ENCODE data around the gene SLC16A5. TPM values are rescaled to one million over a fixed set of nuclear protein-coding genes. Genes with fewer than 3 reads are reported as not detected.
"Not testable (repeated sequence)": the region's sequence is repeated elsewhere in the genome, so short reads cannot be mapped to it uniquely, and the experiment has no call there.

The SLC16A5 gene
- polyA plus RNA-seq, 1 donor = 6.9 TPM

GRCh38 chr17:75110234-75110937 is 22.6 kb downstream of the SLC16A5 start:
- no peak for DNase-seq (ENCODE audit: low read depth)

GRCh38 chr17:75111777-75112335 is 24.1 kb downstream of the SLC16A5 start:
- DNase-seq (ENCODE audit: low read depth) = no peak

- DNase-seq (ENCODE audit: low read depth) = peak; percentile 86
Observed at GRCh38 chr17:75113798-75114551, 26.2 kb downstream of the SLC16A5 start.

GRCh38 chr17:75114552-75115314 is 27.0 kb downstream of the SLC16A5 start:
- no peak for DNase-seq (ENCODE audit: low read depth)

GRCh38 chr17:75115555-75115954 is 27.8 kb downstream of the SLC16A5 start:
- no peak for DNase-seq (ENCODE audit: low read depth)

GRCh38 chr17:75116737-75117136 is 29.0 kb downstream of the SLC16A5 start:
- DNase-seq (ENCODE audit: low read depth) = no peak

GRCh38 chr17:75118307-75118706 is 30.6 kb downstream of the SLC16A5 start:
- DNase-seq (ENCODE audit: low read depth) = no peak

- DNase-seq (ENCODE audit: low read depth) = no peak
Observed at GRCh38 chr17:75124041-75124818, 36.5 kb downstream of the SLC16A5 start.

GRCh38 chr17:75124819-75125162 is 37.0 kb downstream of the SLC16A5 start:
- no peak for DNase-seq (ENCODE audit: low read depth)

GRCh38 chr17:75125984-75126383 is 38.2 kb downstream of the SLC16A5 start:
- no peak for DNase-seq (ENCODE audit: low read depth)

- no peak for DNase-seq (ENCODE audit: low read depth)
Observed at GRCh38 chr17:75126954-75127353, 39.2 kb downstream of the SLC16A5 start.

- DNase-seq (ENCODE audit: low read depth) = not testable (repeated sequence)
Observed at GRCh38 chr17:75127936-75128335, 40.2 kb downstream of the SLC16A5 start.

- DNase-seq (ENCODE audit: low read depth) = no peak
Observed at GRCh38 chr17:75128694-75129505, 41.1 kb downstream of the SLC16A5 start.

GRCh38 chr17:75129576-75129975 is 41.8 kb downstream of the SLC16A5 start:
- no peak for DNase-seq (ENCODE audit: low read depth)

GRCh38 chr17:75130059-75130631 is 42.4 kb downstream of the SLC16A5 start:
- no peak for DNase-seq (ENCODE audit: low read depth)

- no peak for DNase-seq (ENCODE audit: low read depth)
Observed at GRCh38 chr17:75130632-75131277, 43.0 kb downstream of the SLC16A5 start.

- DNase-seq (ENCODE audit: low read depth) = peak; percentile 46
Observed at GRCh38 chr17:75131278-75132017, 43.7 kb downstream of the SLC16A5 start, which contains the start of gene NT5C. TSS of gene NT5C (minus strand) at chr17:75131742. CDS start at chr17:75131707, 35 bp downstream.
